Endodermal cell (in vitro differentiated cells): Measurements from ENCODE around the gene ALKBH4. TPM values are rescaled to one million over a fixed set of nuclear protein-coding genes. Genes with fewer than 3 reads are reported as not detected.

Source experiments
- DNase-seq: peaks from one replicate; pipeline ENCODE4 v3.0.0-alpha.2; 2017
- H3K27ac ChIP-seq: 2 replicates; pipeline ENCODE4 v1.5.1; 2013; ENCODE audit warnings: mild to moderate bottlenecking, low read depth, low read length, moderate library complexity
- H3K27me3 ChIP-seq: 2 replicates; pipeline ENCODE4 v1.6.1; 2013; ENCODE audit warnings: mild to moderate bottlenecking, low read length, moderate library complexity; ENCODE audit not compliant: insufficient read depth, control insufficient read depth, poor library complexity, severe bottlenecking
- H3K36me3 ChIP-seq: 2 replicates; pipeline ENCODE4 v1.7.0; 2013; ENCODE audit warnings: mild to moderate bottlenecking, low read length, moderate library complexity; ENCODE audit not compliant: control insufficient read depth, insufficient read depth
- H3K4me1 ChIP-seq: one replicate; pipeline ENCODE4 v1.7.0; 2013; ENCODE audit warnings: low read length; ENCODE audit not compliant: control insufficient read depth, insufficient read depth
- H3K4me3 ChIP-seq: 2 replicates; pipeline ENCODE4 v1.5.1; 2013; ENCODE audit warnings: mild to moderate bottlenecking, low read length, moderate library complexity
- H3K9ac ChIP-seq: 2 replicates; pipeline ENCODE4 v1.6.1; 2013; ENCODE audit warnings: mild to moderate bottlenecking, low read length, moderate library complexity; ENCODE audit not compliant: poor library complexity, severe bottlenecking; ENCODE audit errors: extremely low read depth
- H3K9me3 ChIP-seq: 2 replicates; pipeline ENCODE4 v1.6.1; 2013; ENCODE audit warnings: mild to moderate bottlenecking, low read length, moderate library complexity; ENCODE audit not compliant: control insufficient read depth
- H3K27ac Mint-ChIP-seq: 2 replicates; pipeline ENCODE4 v1.8.0; 2020; ENCODE audit warnings: mixed read lengths
- H3K27me3 Mint-ChIP-seq: 2 replicates; pipeline ENCODE4 v1.8.0; 2021; ENCODE audit warnings: mild to moderate bottlenecking, mixed read lengths; ENCODE audit not compliant: insufficient read depth
- H3K36me3 Mint-ChIP-seq: 2 replicates; pipeline ENCODE4 v1.8.0; 2020; ENCODE audit warnings: low read depth, mixed read lengths
- H3K4me1 Mint-ChIP-seq: 2 replicates; pipeline ENCODE4 v1.8.0; 2020; ENCODE audit warnings: mixed read lengths
- H3K4me3 Mint-ChIP-seq: 2 replicates; pipeline ENCODE4 v1.8.0; 2020; ENCODE audit warnings: mild to moderate bottlenecking, moderate library complexity, mixed read lengths
- H3K9me3 Mint-ChIP-seq: 2 replicates; pipeline ENCODE4 v1.8.0; 2020; ENCODE audit warnings: mild to moderate bottlenecking, mixed read lengths
- CTCF ChIP-seq: fragments of 200-600 bp; sonication (generic); conservative IDR thresholded peaks from 2 replicates; pipeline ENCODE4 v1.5.0; 2021; ENCODE audit warnings: antibody characterized with exemption, mild to moderate bottlenecking
- WGBS, 2 experiments: methylation state at CpG; one replicate each; pipeline versions ENCODE4 v1.1.5 to v1.1.7; 2013; ENCODE audit warnings: missing lambda C conversion rate in 2 of 2, mixed read lengths in 1 of 2; ENCODE audit not compliant: insufficient coverage in 1 of 2, insufficient read length in 1 of 2; 5-methylcytosine and 5-hydroxymethylcytosine counted together
- total RNA-seq, 2 donors: library from RNA; stranded (reverse); fragmentation: NEBNext Ultra II Directional in 1 of 2; extraction: Animal tissue kit (Norgen Biotek cat#: 25700) in 1 of 2; gene quantifications; 2 replicates in 1 of 2; 3 replicates in 1 of 2; pipeline ENCODE4 v1.2.1, GENCODE V29; 2021

The ALKBH4 gene
- total RNA-seq, 2 donors from 2014 or later: 16.2 to 17.2 TPM

GRCh38 chr7:102450242-102450641, 14.4 kb downstream of the ALKBH4 start:
- TF ChIP-seq CTCF: peak; percentile 30
- H3K4me1 Mint-ChIP-seq: no peaks in the 10 kb centered on the region
- no peaks in the 10 kb centered on the region for H3K27me3 ChIP-seq
- no peak overlapping the region for H3K27ac Mint-ChIP-seq
- DNase-seq: peak; percentile 50
- no peak overlapping the region for H3K4me3 ChIP-seq
- H3K9me3 ChIP-seq: no peaks in the 10 kb centered on the region
- H3K36me3 ChIP-seq: no peaks in the 10 kb centered on the region
- H3K36me3 Mint-ChIP-seq: peaks cover 4% of the 10 kb centered on the region
- 91 to 94% methylated on average over 6 of the region's 6 CpGs for WGBS, 2 experiments
- no peaks in the 10 kb centered on the region for H3K27me3 Mint-ChIP-seq
- H3K9me3 Mint-ChIP-seq: no peaks in the 10 kb centered on the region
- H3K9ac ChIP-seq: no peak overlapping the region
- no peak overlapping the region for H3K4me3 Mint-ChIP-seq
- H3K27ac ChIP-seq: no peak overlapping the region
- no peaks in the 10 kb centered on the region for H3K4me1 ChIP-seq

GRCh38 chr7:102449136-102449535, 15.5 kb downstream of the ALKBH4 start:
- Histone ChIP-seq H3K9me3 (no peaks in the 10 kb centered on the region), H3K27ac (no peak overlapping the region), H3K36me3 (no peaks in the 10 kb centered on the region), H3K27me3 (no peaks in the 10 kb centered on the region), H3K4me3 (no peak overlapping the region), H3K4me1 (no peaks in the 10 kb centered on the region), H3K9ac (no peak overlapping the region)
- peaks cover 9% of the 10 kb centered on the region for H3K36me3 Mint-ChIP-seq
- DNase-seq: no peak
- H3K27ac Mint-ChIP-seq: no peak overlapping the region
- WGBS, 2 experiments: 95 to 98% methylated on average over 13 to 15 of the region's 15 CpGs
- no peaks in the 10 kb centered on the region for H3K4me1 Mint-ChIP-seq
- no peak for TF ChIP-seq CTCF
- H3K9me3 Mint-ChIP-seq: no peaks in the 10 kb centered on the region
- H3K27me3 Mint-ChIP-seq: no peaks in the 10 kb centered on the region
- no peak overlapping the region for H3K4me3 Mint-ChIP-seq

- no peak overlapping the region for H3K9ac ChIP-seq
- H3K4me3 ChIP-seq: no peak overlapping the region
- H3K27me3 ChIP-seq: no peaks in the 10 kb centered on the region
- H3K27ac ChIP-seq: no peak overlapping the region
- no peaks in the 10 kb centered on the region for H3K4me1 ChIP-seq
- Mint-ChIP-seq H3K4me1 (no peaks in the 10 kb centered on the region), H3K4me3 (no peak overlapping the region), H3K36me3 (peaks cover 16% of the 10 kb centered on the region), H3K9me3 (no peaks in the 10 kb centered on the region), H3K27me3 (no peaks in the 10 kb centered on the region), H3K27ac (no peak overlapping the region)
- H3K9me3 ChIP-seq: no peaks in the 10 kb centered on the region
- 85 to 91% methylated on average over 8 to 14 of the region's 14 CpGs for WGBS, 2 experiments
- DNase-seq: no peak
- no peaks in the 10 kb centered on the region for H3K36me3 ChIP-seq
- no peak for TF ChIP-seq CTCF
Measured at GRCh38 chr7:102447311-102447710, 17.4 kb downstream of the ALKBH4 start.
